A673 (cell line): Measurements from ENCODE around the gene ADAM19.

ENCODE experiments used
- CTCF ChIP-seq: fragments of 300-800, 200-600 bp; sonication (generic); conservative IDR thresholded peaks from 2 replicates; pipeline ENCODE4 v1.5.1; 2017; ENCODE audit warnings: low read depth, mild to moderate bottlenecking, antibody characterized with exemption, low read length, moderate library complexity, mixed read lengths
- EZH2 ChIP-seq: fragments of 200-600 bp; sonication (generic); IDR thresholded peaks from 2 replicates; pipeline ENCODE4 v1.6.1; 2017; ENCODE audit warnings: borderline replicate concordance, low read depth, mild to moderate bottlenecking, mixed read lengths, antibody characterized with exemption, low read length; ENCODE audit not compliant: poor library complexity, severe bottlenecking

- TF ChIP-seq EZH2: no peak
- TF ChIP-seq CTCF: no peak
Observed at GRCh38 chr5:157511651-157512644, 63.6 kb downstream of the ADAM19 start.
